IMR-90 (cell line): ENCODE results near the gene PDGFD. TPM values are rescaled to one million over a fixed set of nuclear protein-coding genes. Genes with fewer than 3 reads are reported as not detected.

Source experiments
- ATAC-seq: fragments of 200-7000 bp; cut with Tn5 transposase; 2 replicates; pipeline ENCODE4 v1.9.1; 2020; ENCODE audit warnings: low read depth, mild to moderate bottlenecking, moderate library complexity
- BruUV-seq: library from RNA; stranded (reverse); fragments of 400-500 nt; replicated peaks from 2 replicates; lab custom pipeline; 2021; lab: Mats Ljungman, UMichigan
- CTCF ChIA-PET: fragments of 300-600 bp; formaldehyde crosslinking; extraction: SDS; loops from one replicate; lab custom pipeline; 2021; ENCODE audit warnings: antibody characterized with exemption; lab: Yijun Ruan, JAX
- POLR2A ChIA-PET: fragments of 300-600 bp; sonication (Branson Sonifier 250); formaldehyde crosslinking; loops from one replicate; lab custom pipeline; 2022; ENCODE audit warnings: antibody characterized with exemption; ENCODE audit not compliant: unreplicated experiment; lab: Charles Lee
- DNase-seq: peaks from one replicate; pipeline ENCODE4 v3.0.0; 2013
- H2AFZ ChIP-seq: replicated peaks from 2 replicates; pipeline ENCODE3; 2013; ENCODE audit warnings: low read length, mild to moderate bottlenecking; ENCODE audit not compliant: poor library complexity
- H2AK5ac ChIP-seq: 2 replicates; pipeline ENCODE4 v1.6.1; 2013; ENCODE audit warnings: low read depth, low read length, inconsistent platforms
- H2AK9ac ChIP-seq: replicated peaks from 2 replicates; pipeline ENCODE3; 2013; ENCODE audit warnings: mild to moderate bottlenecking, low read depth, low read length, moderate library complexity; ENCODE audit not compliant: poor library complexity
- H2BK120ac ChIP-seq: 2 replicates; pipeline ENCODE4 v1.6.1; 2013; ENCODE audit warnings: low read depth, low read length, inconsistent platforms
- H2BK15ac ChIP-seq: 3 replicates; pipeline ENCODE4 v1.6.1; 2013; ENCODE audit warnings: low read depth, low read length, inconsistent platforms
- H2BK20ac ChIP-seq: 2 replicates; pipeline ENCODE4 v1.6.1; 2013; ENCODE audit warnings: low read depth, mild to moderate bottlenecking, inconsistent platforms, low read length, moderate library complexity
- H2BK5ac ChIP-seq: 2 replicates; pipeline ENCODE4 v1.6.1; 2013; ENCODE audit warnings: mild to moderate bottlenecking, low read depth, low read length, inconsistent platforms; ENCODE audit not compliant: poor library complexity, severe bottlenecking
- H3K14ac ChIP-seq: replicated peaks from 2 replicates; pipeline ENCODE4 v1.6.1; 2013; ENCODE audit warnings: low read depth, low read length, inconsistent platforms
- H3K18ac ChIP-seq: 2 replicates; pipeline ENCODE4 v1.6.1; 2013; ENCODE audit warnings: low read depth, low read length, control low read depth
- H3K23ac ChIP-seq: 2 replicates; pipeline ENCODE4 v1.6.1; 2013; ENCODE audit warnings: low read depth, low read length, inconsistent platforms
- H3K27ac ChIP-seq: 2 replicates; pipeline ENCODE4 v1.5.1; 2013; ENCODE audit warnings: mild to moderate bottlenecking, control low read depth, low read length; ENCODE audit not compliant: insufficient read depth
- H3K27me3 ChIP-seq: 2 replicates; pipeline ENCODE4 v1.6.1; 2013; ENCODE audit warnings: low read length; ENCODE audit not compliant: control insufficient read depth, insufficient read depth
- H3K36me3 ChIP-seq: 2 replicates; pipeline ENCODE4 v1.6.1; 2013; ENCODE audit warnings: low read length, mixed read lengths; ENCODE audit not compliant: control insufficient read depth, insufficient read depth
- H3K4ac ChIP-seq: 2 replicates; pipeline ENCODE4 v1.6.1; 2013; ENCODE audit warnings: low read depth, low read length, inconsistent platforms
- H3K4me1 ChIP-seq: 2 replicates; pipeline ENCODE4 v1.6.1; 2013; ENCODE audit warnings: low read length, mixed read lengths; ENCODE audit not compliant: control insufficient read depth, insufficient read depth
- H3K4me2 ChIP-seq: 2 replicates; pipeline ENCODE4 v1.6.1; 2013; ENCODE audit warnings: low read depth, mild to moderate bottlenecking, control low read depth, low read length, moderate library complexity
- H3K4me3 ChIP-seq: 2 replicates; pipeline ENCODE4 v1.5.1; 2013; ENCODE audit warnings: low read depth, mild to moderate bottlenecking, control low read depth, low read length, moderate library complexity; ENCODE audit not compliant: insufficient read depth
- H3K56ac ChIP-seq: 2 replicates; pipeline ENCODE4 v1.6.1; 2013; ENCODE audit warnings: low read length, inconsistent platforms; ENCODE audit not compliant: insufficient read depth; ENCODE audit errors: extremely low read depth
- H3K79me1 ChIP-seq, 2 experiments: 2 replicates each; pipeline ENCODE4 v1.6.1; 2013; ENCODE audit warnings: low read length in 2 of 2, inconsistent platforms in 1 of 2, low read depth in 1 of 2
- H3K9ac ChIP-seq: 2 replicates; pipeline ENCODE4 v1.6.1; 2013; ENCODE audit warnings: low read depth, low read length, control low read depth
- H3K9me1 ChIP-seq: 2 replicates; pipeline ENCODE4 v1.6.1; 2013; ENCODE audit warnings: low read length, inconsistent platforms; ENCODE audit not compliant: insufficient read depth
- H3K9me3 ChIP-seq: 2 replicates; pipeline ENCODE4 v1.6.1; 2013; ENCODE audit warnings: low read length; ENCODE audit not compliant: control insufficient read depth, insufficient read depth
- H4K20me1 ChIP-seq: 2 replicates; pipeline ENCODE4 v1.6.1; 2013; ENCODE audit warnings: low read length, inconsistent platforms; ENCODE audit not compliant: insufficient read depth
- H4K5ac ChIP-seq: 2 replicates; pipeline ENCODE4 v1.6.1; 2013; ENCODE audit warnings: mild to moderate bottlenecking, low read depth, low read length, control low read depth
- H4K8ac ChIP-seq, 2 experiments: 2 replicates each; pipeline ENCODE4 v1.6.1; 2013; ENCODE audit warnings: low read depth in 2 of 2, low read length in 2 of 2, control low read depth in 1 of 2, inconsistent platforms in 1 of 2
- H4K91ac ChIP-seq: 2 replicates; pipeline ENCODE4 v1.6.1; 2013; ENCODE audit warnings: low read depth, low read length, inconsistent platforms; ENCODE audit not compliant: insufficient read depth
- BHLHE40 ChIP-seq: fragments of 150-350 bp; IDR thresholded peaks from 2 replicates; pipeline ENCODE4 v1.6.1; 2016; ENCODE audit warnings: mild to moderate bottlenecking, low read depth, low read length
- CEBPB ChIP-seq: IDR thresholded peaks from 2 replicates; pipeline ENCODE4 v1.6.1; 2012; ENCODE audit warnings: low read depth, low read length, improper control_type of control experiment
- CHD1 ChIP-seq: IDR thresholded peaks from 2 replicates; pipeline ENCODE4 v1.6.1; 2012; ENCODE audit warnings: low read depth, low read length, improper control_type of control experiment
- FOS ChIP-seq: fragments of 150-350 bp; IDR thresholded peaks from 2 replicates; pipeline ENCODE4 v1.6.1; 2016; ENCODE audit warnings: low read depth, low read length
- MAFK ChIP-seq: IDR thresholded peaks from 2 replicates; pipeline ENCODE4 v1.6.1; 2012; ENCODE audit warnings: low read depth, low read length, improper control_type of control experiment
- MAZ ChIP-seq: IDR thresholded peaks from 2 replicates; pipeline ENCODE4 v1.6.1; 2012; ENCODE audit warnings: low read depth, mild to moderate bottlenecking, low read length, improper control_type of control experiment, moderate library complexity, borderline replicate concordance
- MXI1 ChIP-seq: IDR thresholded peaks from 2 replicates; pipeline ENCODE4 v1.6.1; 2012; ENCODE audit warnings: low read depth, mild to moderate bottlenecking, low read length, moderate library complexity, borderline replicate concordance
- NFE2L2 ChIP-seq: fragments of 150-350 bp; IDR thresholded peaks from 2 replicates; pipeline ENCODE4 v1.6.1; 2016; ENCODE audit warnings: low read depth, mild to moderate bottlenecking, low read length
- POLR2A ChIP-seq: IDR thresholded peaks from 2 replicates; pipeline ENCODE4 v1.6.1; 2012; ENCODE audit warnings: mild to moderate bottlenecking, low read depth, low read length
- RAD21 ChIP-seq: IDR thresholded peaks from 2 replicates; pipeline ENCODE4 v1.6.1; 2012; ENCODE audit warnings: low read length, improper control_type of control experiment
- RCOR1 ChIP-seq: IDR thresholded peaks from 2 replicates; pipeline ENCODE4 v1.6.1; 2012; ENCODE audit warnings: mild to moderate bottlenecking, low read length, improper control_type of control experiment; ENCODE audit not compliant: insufficient replicate concordance
- RFX5 ChIP-seq: IDR thresholded peaks from 2 replicates; pipeline ENCODE4 v1.8.0; 2012; ENCODE audit warnings: low read depth, mild to moderate bottlenecking, low read length, moderate library complexity
- SMC3 ChIP-seq: fragments of 150-350 bp; IDR thresholded peaks from 2 replicates; pipeline ENCODE4 v1.6.1; 2016; ENCODE audit warnings: low read depth, mild to moderate bottlenecking, antibody characterized with exemption, low read length, moderate library complexity
- WGBS, 2 experiments: methylation state at CpG; one replicate each; pipeline versions ENCODE4 v1.1.5 to v1.1.7; 2013; ENCODE audit warnings: missing lambda C conversion rate in 2 of 2; ENCODE audit not compliant: insufficient read length in 1 of 2; ENCODE audit errors: extremely low coverage in 2 of 2; 5-methylcytosine and 5-hydroxymethylcytosine counted together
- dilution Hi-C: fragments of 300-500 bp; cut with HindIII; formaldehyde crosslinking; loops from one replicate; pipeline ENCODE4 v1.14.3; 2018; ENCODE audit warnings: low sequenced_read_pairs; ENCODE audit not compliant: unreplicated experiment
- in situ Hi-C: fragments of 300-500 bp; cut with MboI; formaldehyde crosslinking; loops from 3 replicates; pipeline ENCODE4 v1.14.3; 2019; ENCODE audit warnings: low sequenced_read_pairs, inconsistent platforms, mixed read lengths
- intact Hi-C: fragments of 100-400 bp; cut with micrococcal nuclease; formaldehyde crosslinking; loops from 2 replicates; pipeline ENCODE4 v1.10.0; 2022
- polyA plus RNA-seq, 3 experiments: library from polyadenylated mRNA; depleted of rRNA; stranded (reverse); fragments of >200 nt; gene quantifications; 2 replicates each; pipeline ENCODE4 v1.2.3, GENCODE V29; 2012; ENCODE audit warnings: low replicate concordance in 1 of 3
- total RNA-seq: library from RNA; depleted of rRNA; stranded (reverse); fragments of >200 nt; gene quantifications from 2 replicates; pipeline ENCODE4 v1.2.3, GENCODE V29; 2012
- TF ChIP-seq, protein P1 (sequence below): conservative IDR thresholded peaks from 2 replicates; pipeline ENCODE4 v1.5.1; 2012; ENCODE audit warnings: mild to moderate bottlenecking, low read depth, low read length, improper control_type of control experiment
- TF ChIP-seq, protein P2 (sequence below): fragments of 150-350 bp; IDR thresholded peaks from 2 replicates; pipeline ENCODE4 v1.6.1; 2016; ENCODE audit warnings: low read depth, mild to moderate bottlenecking, low read length, moderate library complexity, borderline replicate concordance
- TF ChIP-seq, protein P3 (sequence below): fragments of 150-350 bp; IDR thresholded peaks from 2 replicates; pipeline ENCODE4 v1.6.1; 2017; ENCODE audit warnings: mild to moderate bottlenecking, antibody characterized with exemption, low read length, low read depth

PDGFD gene
- total and polyA plus RNA-seq, 2 of the 4 experiments (the other 2 are of a cell fraction): 2.1 to 3.0 TPM

DNA sequence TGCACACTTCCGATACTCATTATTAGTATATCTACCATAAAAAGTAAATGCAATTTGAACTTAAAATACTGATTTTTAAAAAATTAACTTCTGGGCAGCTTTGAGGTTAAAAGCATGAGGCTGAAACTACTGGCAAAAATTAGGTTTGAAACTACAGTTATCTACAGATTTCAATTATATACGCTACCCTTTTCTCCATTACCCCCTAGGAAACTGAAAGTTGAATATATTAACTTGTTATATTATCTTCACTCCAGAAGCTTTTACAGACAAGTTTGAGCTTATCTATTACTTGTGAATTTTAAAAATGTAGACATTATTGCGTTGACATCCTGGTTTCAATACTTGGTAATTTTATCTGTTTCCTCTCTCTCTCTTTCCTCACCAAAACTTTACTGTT, 224.3 kb downstream of the PDGFD start:
- no peak overlapping the region for H3K9ac ChIP-seq
- dilution Hi-C loops: no loop called here
- no peak overlapping the region for H3K4ac ChIP-seq
- no peak overlapping the region for H4K8ac ChIP-seq
- no TSS peak for BruUV-seq
- H3K27ac ChIP-seq: no peak overlapping the region
- no peak for DNase-seq
- TF ChIP-seq, protein P1, sequence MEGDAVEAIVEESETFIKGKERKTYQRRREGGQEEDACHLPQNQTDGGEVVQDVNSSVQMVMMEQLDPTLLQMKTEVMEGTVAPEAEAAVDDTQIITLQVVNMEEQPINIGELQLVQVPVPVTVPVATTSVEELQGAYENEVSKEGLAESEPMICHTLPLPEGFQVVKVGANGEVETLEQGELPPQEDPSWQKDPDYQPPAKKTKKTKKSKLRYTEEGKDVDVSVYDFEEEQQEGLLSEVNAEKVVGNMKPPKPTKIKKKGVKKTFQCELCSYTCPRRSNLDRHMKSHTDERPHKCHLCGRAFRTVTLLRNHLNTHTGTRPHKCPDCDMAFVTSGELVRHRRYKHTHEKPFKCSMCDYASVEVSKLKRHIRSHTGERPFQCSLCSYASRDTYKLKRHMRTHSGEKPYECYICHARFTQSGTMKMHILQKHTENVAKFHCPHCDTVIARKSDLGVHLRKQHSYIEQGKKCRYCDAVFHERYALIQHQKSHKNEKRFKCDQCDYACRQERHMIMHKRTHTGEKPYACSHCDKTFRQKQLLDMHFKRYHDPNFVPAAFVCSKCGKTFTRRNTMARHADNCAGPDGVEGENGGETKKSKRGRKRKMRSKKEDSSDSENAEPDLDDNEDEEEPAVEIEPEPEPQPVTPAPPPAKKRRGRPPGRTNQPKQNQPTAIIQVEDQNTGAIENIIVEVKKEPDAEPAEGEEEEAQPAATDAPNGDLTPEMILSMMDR: no peak
- TF ChIP-seq CHD1 (no peak), RCOR1 (no peak), POLR2A (no peak), NFE2L2 (no peak), BHLHE40 (no peak), RFX5 (no peak), FOS (no peak), MXI1 (no peak), MAFK (no peak), SMC3 (no peak), MAZ (no peak), RAD21 (no peak), CEBPB (no peak)
- TF ChIP-seq, protein P2, sequence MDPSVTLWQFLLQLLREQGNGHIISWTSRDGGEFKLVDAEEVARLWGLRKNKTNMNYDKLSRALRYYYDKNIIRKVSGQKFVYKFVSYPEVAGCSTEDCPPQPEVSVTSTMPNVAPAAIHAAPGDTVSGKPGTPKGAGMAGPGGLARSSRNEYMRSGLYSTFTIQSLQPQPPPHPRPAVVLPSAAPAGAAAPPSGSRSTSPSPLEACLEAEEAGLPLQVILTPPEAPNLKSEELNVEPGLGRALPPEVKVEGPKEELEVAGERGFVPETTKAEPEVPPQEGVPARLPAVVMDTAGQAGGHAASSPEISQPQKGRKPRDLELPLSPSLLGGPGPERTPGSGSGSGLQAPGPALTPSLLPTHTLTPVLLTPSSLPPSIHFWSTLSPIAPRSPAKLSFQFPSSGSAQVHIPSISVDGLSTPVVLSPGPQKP: no peak
- TF ChIP-seq, protein P3, sequence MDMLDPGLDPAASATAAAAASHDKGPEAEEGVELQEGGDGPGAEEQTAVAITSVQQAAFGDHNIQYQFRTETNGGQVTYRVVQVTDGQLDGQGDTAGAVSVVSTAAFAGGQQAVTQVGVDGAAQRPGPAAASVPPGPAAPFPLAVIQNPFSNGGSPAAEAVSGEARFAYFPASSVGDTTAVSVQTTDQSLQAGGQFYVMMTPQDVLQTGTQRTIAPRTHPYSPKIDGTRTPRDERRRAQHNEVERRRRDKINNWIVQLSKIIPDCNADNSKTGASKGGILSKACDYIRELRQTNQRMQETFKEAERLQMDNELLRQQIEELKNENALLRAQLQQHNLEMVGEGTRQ: no peak
- H3K27me3 ChIP-seq: no peaks in the 10 kb centered on the region
- CTCF ChIA-PET: no interaction called here
- peak overlapping the region; percentile 59 for H2BK5ac ChIP-seq
- 0 out of 2 replicates have a peak overlapping the region, but pooled peaks have one; percentile 11 for H2BK20ac ChIP-seq
- H3K23ac ChIP-seq: no peak overlapping the region
- H3K4me3 ChIP-seq: no peak overlapping the region
- peak overlapping the region; percentile 86; the same call in 1 of the 2 replicates for H3K18ac ChIP-seq
- H3K56ac ChIP-seq: no peak overlapping the region
- no peak overlapping the region for H4K91ac ChIP-seq
- no peak overlapping the region for H2AK9ac ChIP-seq
- no peak overlapping the region for H2AK5ac ChIP-seq
- H2BK120ac ChIP-seq: peak overlapping the region; percentile 42; the same call in 1 of the 2 replicates
- no peak overlapping the region for H2AFZ ChIP-seq
- no peaks in the 10 kb centered on the region for H3K36me3 ChIP-seq
- H3K14ac ChIP-seq: no peak overlapping the region
- H2BK15ac ChIP-seq: no peak overlapping the region
- POLR2A ChIA-PET: no interaction called here
- peak overlapping the region; percentile 84; the same call in 1 of the 2 replicates for H4K5ac ChIP-seq
- H4K20me1 ChIP-seq: no peaks in the 10 kb centered on the region
- H3K79me1 ChIP-seq: no peaks in the 10 kb centered on the region
- in situ Hi-C loops: no loop called here
- intact Hi-C loops: loop anchor here (10.0 kb wide), 1 partner anchor 1295 kb away; no protein-coding TSS in a partner anchor
- H3K9me1 ChIP-seq: 0 out of 2 replicates have a peak, but pooled peaks cover 2% of the 10 kb centered on the region
- no peaks in the 10 kb centered on the region; the same call in 1 of the 2 replicates for H3K4me1 ChIP-seq
- no peaks in the 10 kb centered on the region for H3K9me3 ChIP-seq
- H3K4me2 ChIP-seq: no peak overlapping the region
- ATAC-seq: no peak
- no CpG with 5 or more reads among the region's 3 CpGs for WGBS, 2 experiments
